Colonic mucosa (tissue), 4 donors: Measurements from ENCODE around the gene CD63. TPM values are rescaled to one million over a fixed set of nuclear protein-coding genes. Genes with fewer than 3 reads are reported as not detected.
A peak's percentile ranks its signal among the peaks of the same experiment; 100 is the strongest.

Experiments used
- DNase-seq: peaks from one replicate; pipeline ENCODE4 v3.0.0-alpha.2; 2020
- H3K27ac ChIP-seq: fragments of 200-600 bp; one replicate; pipeline ENCODE4 v1.8.0; 2021
- H3K27me3 ChIP-seq: fragments of 200-600 bp; one replicate; pipeline ENCODE4 v1.8.0; 2021
- H3K36me3 ChIP-seq: fragments of 200-600 bp; one replicate; pipeline ENCODE4 v1.8.0; 2021
- H3K4me1 ChIP-seq: fragments of 200-600 bp; one replicate; pipeline ENCODE4 v1.8.0; 2021; ENCODE audit warnings: mild to moderate bottlenecking
- H3K4me3 ChIP-seq: fragments of 200-600 bp; one replicate; pipeline ENCODE4 v1.8.0; 2021
- H3K9ac ChIP-seq, 2 donors: one replicate each; pipeline ENCODE4 v1.7.0; 2013; ENCODE audit warnings: control low read depth in 2 of 2, low read depth in 2 of 2, low read length in 2 of 2
- H3K9me3 ChIP-seq: fragments of 200-600 bp; one replicate; pipeline ENCODE4 v1.8.0; 2021
- CTCF ChIP-seq: fragments of 200-600 bp; IDR thresholded peaks from one replicate; pipeline ENCODE4 v1.8.0; 2022; ENCODE audit warnings: antibody characterized with exemption, mild to moderate bottlenecking
- intact Hi-C: fragments of 100-400 bp; cut with DNase I; formaldehyde crosslinking; loops from one replicate; pipeline ENCODE4 v1.14.1; 2022
- total RNA-seq, 2 donors: library from RNA; stranded (reverse); fragmentation: NEBNext Ultra II Directional in 1 of 2; extraction: Animal tissue kit (Norgen Biotek cat#: 25700) in 1 of 2; gene quantifications; one replicate each; pipeline ENCODE4 v1.2.1, GENCODE V29; 2021
- donor health status: healthy.
- donor health status: DM: no; HTN: no; CAD: no.
- donor health status: DM: no; HTN: no; CAD: no.

CD63 gene
- total RNA-seq, 2 donors from 2014 or later = 707 to 1,094 TPM

- intact Hi-C loops = no loop called here
- H3K27me3 ChIP-seq = no peaks in the 10 kb centered on the region
- H3K36me3 ChIP-seq = no peaks in the 10 kb centered on the region
- H3K4me3 ChIP-seq = no peak overlapping the region
- H3K27ac ChIP-seq = no peak overlapping the region
- H3K9me3 ChIP-seq = no peaks in the 10 kb centered on the region
- no peak for DNase-seq
- no peaks in the 10 kb centered on the region for H3K4me1 ChIP-seq
- no peak overlapping the region for H3K9ac ChIP-seq
- no peak for TF ChIP-seq CTCF
Measured at GRCh38 chr12:55676707-55677106, 52.1 kb downstream of the CD63 start.

- no peak for TF ChIP-seq CTCF
- intact Hi-C loops = no loop called here
- DNase-seq = peak; percentile 56
- Histone ChIP-seq H3K9me3 (no peaks in the 10 kb centered on the region), H3K4me1 (no peaks in the 10 kb centered on the region), H3K27me3 (no peaks in the 10 kb centered on the region), H3K27ac (no peak overlapping the region), H3K9ac (no peak overlapping the region), H3K36me3 (no peaks in the 10 kb centered on the region), H3K4me3 (no peak overlapping the region)
Measured at GRCh38 chr12:55675666-55676065, 53.1 kb downstream of the CD63 start.

Other genes starting within 250 kb of the CD63 start
- gene OR6C68, start 236.6 kb downstream of the CD63 start, total RNA-seq = not detected
- gene OR6C4, start 179.4 kb downstream of the CD63 start, total RNA-seq = not detected
- not detected for gene OR2AP1, start 156.5 kb downstream of the CD63 start, total RNA-seq
- not detected for gene OR10P1, start 92.1 kb downstream of the CD63 start, total RNA-seq
- gene ITGA7, start 21.1 kb downstream of the CD63 start, total RNA-seq = 10 to 100 TPM; 10.8 to 64.4 TPM
- gene BLOC1S1, start 13.0 kb downstream of the CD63 start, total RNA-seq = 100 to 1,000 TPM; 214 to 242 TPM
- 10 to 100 TPM; 22.6 to 29.6 TPM for gene RDH5, start 8.6 kb downstream of the CD63 start, total RNA-seq
- gene GDF11, start 14.1 kb upstream of the CD63 start, total RNA-seq = 1 to 10 TPM; 3.2 to 3.7 TPM
- 10 to 100 TPM; 52.3 to 53.0 TPM for gene SARNP, start 88.7 kb upstream of the CD63 start, total RNA-seq
- 10 to 100 TPM; 59.3 to 93.3 TPM for gene ORMDL2, start 89.0 kb upstream of the CD63 start, total RNA-seq
- 10 to 100 TPM; 24.6 to 24.7 TPM for gene DNAJC14, start 100.6 kb upstream of the CD63 start, total RNA-seq
- gene MMP19, start 113.9 kb upstream of the CD63 start, total RNA-seq = 1 to 10 TPM; 2.1 to 2.7 TPM
- gene PYM1, start 198.9 kb upstream of the CD63 start, total RNA-seq = 10 to 100 TPM; 44.0 to 49.3 TPM
- gene DGKA, start 202.2 kb upstream of the CD63 start, total RNA-seq = 10 to 100 TPM; 80.2 to 91.2 TPM
- 1 to 10 TPM; 3.4 to 3.8 TPM for gene PMEL, start 237.0 kb upstream of the CD63 start, total RNA-seq
- gene CDK2, start 237.8 kb upstream of the CD63 start, total RNA-seq = 10 to 100 TPM; 20.9 to 48.9 TPM
- 100 to 1,000 TPM; 112 to 178 TPM for gene RAB5B, start 245.1 kb upstream of the CD63 start, total RNA-seq